Stimulated activated memory B cell treated with anti-CD40 and anti-IgM and Interleukin-4, amounts not matched to agents 10 μg/mL and 1 μg/mL and 100 μg/mL, for 72 hours (primary cell): Measurements from ENCODE around the gene PHACTR4.
"Not testable (repeated sequence)": the region's sequence is repeated elsewhere in the genome, so short reads cannot be mapped to it uniquely, and the experiment has no call there.

Experiments used
- ATAC-seq: fragments of 150-1000 bp; cut with Tn5 transposase; 2 replicates; pipeline ENCODE4 v1.10.0; 2021
- H3K27ac Mint-ChIP-seq: one replicate; pipeline ENCODE4 v1.8.0; 2022; ENCODE audit warnings: mild to moderate bottlenecking, mixed read lengths
- H3K27me3 Mint-ChIP-seq: one replicate; pipeline ENCODE4 v1.8.0; 2022; ENCODE audit warnings: mixed read lengths
- H3K36me3 Mint-ChIP-seq: one replicate; pipeline ENCODE4 v1.8.0; 2022; ENCODE audit warnings: mixed read lengths
- H3K4me1 Mint-ChIP-seq: one replicate; pipeline ENCODE4 v1.8.0; 2022; ENCODE audit warnings: mixed read lengths
- H3K4me3 Mint-ChIP-seq: one replicate; pipeline ENCODE4 v1.8.0; 2022; ENCODE audit warnings: mild to moderate bottlenecking, moderate library complexity, mixed read lengths
- H3K9me3 Mint-ChIP-seq: one replicate; pipeline ENCODE4 v1.8.0; 2022; ENCODE audit warnings: mixed read lengths

Gene PHACTR4

DNA sequence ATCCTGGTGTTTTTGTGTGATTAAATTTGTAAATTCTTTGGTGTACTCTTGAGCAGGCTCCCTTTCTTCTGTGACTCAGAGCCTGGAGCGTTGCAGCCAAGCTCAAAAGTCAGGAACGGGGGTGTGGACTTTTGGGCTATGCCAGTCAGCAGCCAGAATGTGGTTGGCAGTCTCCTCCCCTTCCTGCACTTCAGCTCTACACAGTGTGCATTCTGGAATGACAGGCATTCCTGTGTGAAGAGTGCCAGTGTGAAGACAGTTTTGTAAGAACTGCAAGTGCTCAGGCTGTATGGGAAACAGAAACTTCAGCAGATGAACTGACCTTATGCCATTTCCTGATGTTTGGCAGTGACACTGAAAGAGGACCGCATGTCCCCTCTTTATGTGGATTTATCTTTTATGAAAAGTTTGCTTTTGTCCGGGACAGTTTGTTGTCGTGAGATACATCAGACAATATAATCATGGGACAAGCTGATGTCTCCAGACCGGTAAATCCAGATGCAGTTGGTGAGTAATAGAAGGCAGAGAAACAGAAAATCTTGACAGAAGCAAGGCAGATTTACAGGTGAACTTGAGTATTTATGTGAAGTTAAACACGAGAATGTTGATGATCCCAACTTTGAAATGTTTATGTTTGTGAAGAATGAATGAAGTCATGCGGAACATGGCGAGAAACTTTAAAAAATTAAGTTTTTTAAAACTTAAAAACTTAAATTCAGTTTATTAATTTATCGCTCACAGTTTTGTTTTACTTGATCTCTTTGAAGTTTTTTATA lies 68.6 kb downstream of the PHACTR4 start:
- no peak for ATAC-seq
- Mint-ChIP-seq H3K9me3 (no peaks in the 10 kb centered on the region), H3K4me3 (no peak overlapping the region), H3K4me1 (no peaks in the 10 kb centered on the region), H3K27me3 (no peaks in the 10 kb centered on the region), H3K36me3 (peaks cover 13% of the 10 kb centered on the region), H3K27ac (no peak overlapping the region)

- H3K4me1 Mint-ChIP-seq, result no peaks in the 10 kb centered on the region
- no peaks in the 10 kb centered on the region for H3K27me3 Mint-ChIP-seq
- no peak overlapping the region for H3K4me3 Mint-ChIP-seq
- H3K27ac Mint-ChIP-seq, result no peak overlapping the region
- no peaks in the 10 kb centered on the region for H3K9me3 Mint-ChIP-seq
- peaks cover 22% of the 10 kb centered on the region for H3K36me3 Mint-ChIP-seq
- ATAC-seq, result no peak
Observed at GRCh38 chr1:28439320-28439719, 69.8 kb downstream of the PHACTR4 start.

DNA sequence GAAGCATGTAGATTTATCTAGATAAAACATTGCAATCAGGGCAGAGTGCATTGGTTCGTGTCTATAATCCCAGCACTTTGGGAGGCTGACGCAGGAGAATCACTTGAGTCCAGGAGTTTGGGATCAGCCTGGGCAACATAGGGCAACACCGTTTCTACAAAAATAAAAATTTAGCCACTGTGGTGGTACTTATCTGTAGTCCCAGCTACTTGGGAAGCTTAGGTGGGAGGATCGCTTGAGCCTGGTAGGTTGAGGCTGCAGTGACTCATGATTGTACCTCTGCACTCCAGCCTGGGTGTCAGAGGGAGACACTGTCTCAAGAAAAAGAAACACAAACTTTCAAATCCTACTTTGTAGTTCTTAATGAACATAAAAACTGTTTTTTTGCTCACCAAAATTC lies 72.1 kb downstream of the PHACTR4 start:
- no peak for ATAC-seq
- Mint-ChIP-seq H3K4me1 (no peaks in the 10 kb centered on the region), H3K36me3 (peaks cover 26% of the 10 kb centered on the region), H3K27me3 (no peaks in the 10 kb centered on the region), H3K4me3 (no peak overlapping the region), H3K9me3 (no peaks in the 10 kb centered on the region), H3K27ac (no peak overlapping the region)

- H3K4me1 Mint-ChIP-seq, result peaks cover 15% of the 10 kb centered on the region
- peaks cover 26% of the 10 kb centered on the region for H3K36me3 Mint-ChIP-seq
- no peak for ATAC-seq
- no peaks in the 10 kb centered on the region for H3K9me3 Mint-ChIP-seq
- H3K4me3 Mint-ChIP-seq, result no peak overlapping the region
- no peaks in the 10 kb centered on the region for H3K27me3 Mint-ChIP-seq
- H3K27ac Mint-ChIP-seq, result no peak overlapping the region
Observed at GRCh38 chr1:28443550-28443949, 74.0 kb downstream of the PHACTR4 start.

DNA sequence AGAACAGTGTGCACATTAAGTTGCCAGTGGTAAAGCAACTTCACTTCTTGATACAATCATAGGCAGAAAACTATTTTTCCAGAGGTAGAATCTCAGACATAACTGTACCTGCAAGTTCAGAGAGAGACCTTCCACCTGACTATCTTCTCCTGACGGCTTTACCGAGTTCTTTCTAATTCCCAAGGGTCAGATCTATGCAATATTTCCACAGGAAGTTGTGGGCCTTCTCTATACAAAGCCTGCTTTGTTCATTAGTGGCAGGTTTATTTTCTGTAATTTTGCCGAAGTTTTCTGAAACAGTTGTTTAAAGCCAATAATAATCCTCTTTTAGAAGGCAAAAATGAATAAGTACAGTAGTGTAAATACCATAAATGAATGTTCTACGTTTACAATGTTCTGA lies 78.1 kb downstream of the PHACTR4 start:
- no peak for ATAC-seq
- H3K4me1 Mint-ChIP-seq, result peaks cover 20% of the 10 kb centered on the region
- H3K4me3 Mint-ChIP-seq, result no peak overlapping the region
- H3K27me3 Mint-ChIP-seq, result no peaks in the 10 kb centered on the region
- no peaks in the 10 kb centered on the region for H3K9me3 Mint-ChIP-seq
- H3K36me3 Mint-ChIP-seq, result peaks cover 21% of the 10 kb centered on the region
- peak overlapping the region; percentile 69 for H3K27ac Mint-ChIP-seq

- ATAC-seq, H3K4me3 Mint-ChIP-seq, H3K9me3 Mint-ChIP-seq, H3K27me3 Mint-ChIP-seq: not testable (repeated sequence)
- Mint-ChIP-seq H3K36me3 (peaks cover 21% of the 10 kb centered on the region), H3K27ac (peak overlapping the region; percentile 69), H3K4me1 (peaks cover 20% of the 10 kb centered on the region)
Observed at GRCh38 chr1:28448094-28448611, 78.6 kb downstream of the PHACTR4 start.

GRCh38 chr1:28449904-28450303 lies 80.4 kb downstream of the PHACTR4 start:
- ATAC-seq, result peak; percentile 12
- H3K36me3 Mint-ChIP-seq, result peaks cover 18% of the 10 kb centered on the region
- peaks cover 20% of the 10 kb centered on the region for H3K4me1 Mint-ChIP-seq

DNA sequence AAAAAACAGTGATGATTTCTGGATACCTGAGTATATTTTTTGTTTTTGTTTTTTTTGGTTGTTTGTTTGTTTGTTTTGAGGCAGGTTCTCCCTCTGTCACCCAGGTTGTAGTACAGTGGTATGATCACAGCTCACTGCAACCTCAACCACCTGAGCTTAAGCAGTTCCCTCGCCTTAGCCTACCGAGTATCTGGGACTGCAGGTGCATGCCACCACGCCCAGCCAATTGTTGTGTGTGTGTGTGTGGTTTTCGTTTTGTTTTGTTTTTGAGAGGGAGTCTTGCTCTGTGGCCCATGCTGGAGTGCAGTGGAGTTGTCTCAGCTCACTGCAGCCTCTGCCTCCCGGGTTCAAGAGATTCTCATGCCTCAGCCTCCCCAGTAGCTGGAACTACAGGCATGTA lies 81.0 kb downstream of the PHACTR4 start:
- peaks cover 23% of the 10 kb centered on the region for H3K4me1 Mint-ChIP-seq
- H3K4me3 Mint-ChIP-seq, result no peak overlapping the region
- peaks cover 14% of the 10 kb centered on the region for H3K36me3 Mint-ChIP-seq
- no peaks in the 10 kb centered on the region for H3K9me3 Mint-ChIP-seq
- no peak for ATAC-seq
- H3K27ac Mint-ChIP-seq, result no peak overlapping the region
- no peaks in the 10 kb centered on the region for H3K27me3 Mint-ChIP-seq

More at GRCh38 chr1:28449904-28450303, 80.4 kb downstream of the PHACTR4 start:
- H3K27me3 Mint-ChIP-seq, result no peaks in the 10 kb centered on the region
- H3K4me3 Mint-ChIP-seq, result no peak overlapping the region
- H3K9me3 Mint-ChIP-seq, result no peaks in the 10 kb centered on the region
- no peak overlapping the region for H3K27ac Mint-ChIP-seq

- no peak overlapping the region for H3K27ac Mint-ChIP-seq
Observed at GRCh38 chr1:28451011-28451410, 81.5 kb downstream of the PHACTR4 start.

GRCh38 chr1:28456078-28456477 lies 86.5 kb downstream of the PHACTR4 start:
- Mint-ChIP-seq H3K4me1 (peaks cover 9% of the 10 kb centered on the region), H3K27me3 (no peaks in the 10 kb centered on the region), H3K36me3 (peaks cover 14% of the 10 kb centered on the region), H3K4me3 (no peak overlapping the region), H3K9me3 (no peaks in the 10 kb centered on the region), H3K27ac (no peak overlapping the region)
- no peak for ATAC-seq

More at GRCh38 chr1:28451011-28451410, 81.5 kb downstream of the PHACTR4 start:
- Mint-ChIP-seq H3K36me3 (peaks cover 13% of the 10 kb centered on the region), H3K4me3 (no peak overlapping the region), H3K27me3 (no peaks in the 10 kb centered on the region), H3K9me3 (no peaks in the 10 kb centered on the region), H3K4me1 (peaks cover 28% of the 10 kb centered on the region)
- ATAC-seq, result no peak

DNA sequence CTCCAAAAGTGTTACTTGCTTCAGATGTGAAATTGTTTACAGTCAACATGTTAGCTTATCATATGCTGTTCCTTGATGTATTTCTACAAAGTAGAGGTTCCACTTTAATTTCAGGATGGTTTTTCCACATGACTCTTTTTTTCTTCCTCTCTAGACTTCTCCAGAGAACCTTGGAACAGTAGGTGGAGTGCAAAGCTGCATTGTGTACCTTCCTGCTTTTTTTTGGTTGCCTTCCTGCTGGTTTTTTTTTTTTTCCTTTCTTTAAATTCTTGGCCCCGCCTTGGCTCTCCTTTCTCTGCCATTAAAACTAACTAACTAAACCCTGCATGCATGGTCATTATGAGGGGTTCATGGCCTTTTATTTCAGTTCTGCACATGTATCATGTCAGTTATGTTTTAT lies 88.1 kb downstream of the PHACTR4 start:
- no peaks in the 10 kb centered on the region for H3K9me3 Mint-ChIP-seq
- no peak for ATAC-seq
- H3K27me3 Mint-ChIP-seq, result no peaks in the 10 kb centered on the region
- peaks cover 9% of the 10 kb centered on the region for H3K4me1 Mint-ChIP-seq
- H3K27ac Mint-ChIP-seq, result no peak overlapping the region
- H3K4me3 Mint-ChIP-seq, result no peak overlapping the region
- peaks cover 20% of the 10 kb centered on the region for H3K36me3 Mint-ChIP-seq

GRCh38 chr1:28458237-28459228 lies 89.0 kb downstream of the PHACTR4 start:
- peaks cover 15% of the 10 kb centered on the region for H3K36me3 Mint-ChIP-seq
- H3K4me1 Mint-ChIP-seq, result peaks cover 9% of the 10 kb centered on the region
- H3K9me3 Mint-ChIP-seq, result no peaks in the 10 kb centered on the region
- H3K27ac Mint-ChIP-seq, result no peak overlapping the region
- H3K4me3 Mint-ChIP-seq, result no peak overlapping the region
- H3K27me3 Mint-ChIP-seq, result no peaks in the 10 kb centered on the region
- no peak for ATAC-seq

DNA sequence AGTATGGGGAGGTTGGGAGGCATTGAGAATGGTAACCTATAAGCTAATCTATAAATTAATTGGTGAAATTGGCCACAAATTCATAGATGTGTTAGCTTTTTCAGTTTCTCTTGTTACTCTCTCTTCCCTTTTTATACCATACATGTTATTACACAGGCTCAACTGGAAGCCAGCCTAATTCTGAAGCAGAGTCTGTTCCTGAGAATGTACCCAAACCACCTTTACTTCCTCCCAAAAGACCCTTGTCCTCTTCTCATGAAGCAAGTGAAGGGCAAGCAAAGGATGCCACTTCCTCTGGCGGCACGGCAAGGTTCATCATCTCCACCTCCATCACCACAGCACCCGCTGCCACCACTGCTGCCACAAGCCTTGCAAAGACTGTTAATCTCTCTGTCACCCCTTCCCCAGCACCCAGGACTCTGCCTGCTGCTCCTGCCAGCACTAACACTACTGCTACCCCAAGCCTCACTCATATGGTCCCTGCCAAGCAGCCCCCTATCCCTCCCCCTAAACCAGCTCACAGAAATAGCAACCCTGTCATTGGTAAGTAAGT lies 96.8 kb downstream of the PHACTR4 start:
- peaks cover 8% of the 10 kb centered on the region for H3K4me1 Mint-ChIP-seq
- no peaks in the 10 kb centered on the region for H3K27me3 Mint-ChIP-seq
- H3K36me3 Mint-ChIP-seq, result peaks cover 41% of the 10 kb centered on the region
- peak overlapping the region; percentile 32 for H3K4me3 Mint-ChIP-seq
- no peaks in the 10 kb centered on the region for H3K9me3 Mint-ChIP-seq
- H3K27ac Mint-ChIP-seq, result peak overlapping the region; percentile 35
- ATAC-seq, result peak; percentile 56

- Mint-ChIP-seq H3K4me3 (no peak overlapping the region), H3K4me1 (peaks cover 8% of the 10 kb centered on the region), H3K27me3 (no peaks in the 10 kb centered on the region), H3K27ac (no peak overlapping the region), H3K9me3 (no peaks in the 10 kb centered on the region), H3K36me3 (peaks cover 31% of the 10 kb centered on the region)
- no peak for ATAC-seq
Observed at GRCh38 chr1:28470146-28470545, 100.6 kb downstream of the PHACTR4 start.

- not testable (repeated sequence) for H3K27ac Mint-ChIP-seq, ATAC-seq, H3K4me3 Mint-ChIP-seq, H3K4me1 Mint-ChIP-seq, H3K27me3 Mint-ChIP-seq, H3K9me3 Mint-ChIP-seq
- H3K36me3 Mint-ChIP-seq, result peaks cover 29% of the 10 kb centered on the region
Observed at GRCh38 chr1:28479497-28479896, 110.0 kb downstream of the PHACTR4 start.
